GDM1 (cell line): ENCODE data around the gene TRDMT1.
A peak's percentile ranks its signal among the peaks of the same experiment; 100 is the strongest.

Experiments
- DNase-seq: peaks from one replicate; lab custom pipeline; 2025; lab: John Stamatoyannopoulos, UW

TRDMT1 gene

GRCh38 chr10:17175551-17175950, 25.9 kb downstream of the TRDMT1 start:
- peak; percentile 6 for DNase-seq

- DNase-seq = no peak
Measured at GRCh38 chr10:17174626-17175025, 26.8 kb downstream of the TRDMT1 start.

- no peak for DNase-seq
Measured at GRCh38 chr10:17171141-17171641, 30.3 kb downstream of the TRDMT1 start.

GRCh38 chr10:17169803-17170202, 31.7 kb downstream of the TRDMT1 start:
- DNase-seq = no peak

GRCh38 chr10:17166699-17167098, 34.8 kb downstream of the TRDMT1 start:
- DNase-seq = no peak

- no peak for DNase-seq
Measured at GRCh38 chr10:17162828-17163227, 38.6 kb downstream of the TRDMT1 start.

- DNase-seq = no peak
Measured at GRCh38 chr10:17161775-17162174, 39.7 kb downstream of the TRDMT1 start.

- no peak for DNase-seq
Measured at GRCh38 chr10:17157024-17157423, 44.4 kb downstream of the TRDMT1 start.

GRCh38 chr10:17155826-17156225, 45.6 kb downstream of the TRDMT1 start:
- no peak for DNase-seq

- DNase-seq = no peak
Measured at GRCh38 chr10:17154116-17154515, 47.4 kb downstream of the TRDMT1 start.

- DNase-seq = no peak
Measured at GRCh38 chr10:17153321-17153720, 48.2 kb downstream of the TRDMT1 start.

GRCh38 chr10:17151716-17152115, 49.8 kb downstream of the TRDMT1 start:
- no peak for DNase-seq

GRCh38 chr10:17147884-17148489, 53.5 kb downstream of the TRDMT1 start:
- DNase-seq = no peak

GRCh38 chr10:17146892-17147291, 54.6 kb downstream of the TRDMT1 start:
- DNase-seq = no peak

- DNase-seq = no peak
Measured at GRCh38 chr10:17145239-17145638, 56.2 kb downstream of the TRDMT1 start.

GRCh38 chr10:17144757-17145156, 56.7 kb downstream of the TRDMT1 start:
- DNase-seq = no peak

- no peak for DNase-seq
Measured at GRCh38 chr10:17144032-17144431, 57.4 kb downstream of the TRDMT1 start.

GRCh38 chr10:17143055-17143690, 58.3 kb downstream of the TRDMT1 start:
- no peak for DNase-seq

- no peak for DNase-seq
Measured at GRCh38 chr10:17141504-17142229, 59.8 kb downstream of the TRDMT1 start.

GRCh38 chr10:17140386-17140761, 61.1 kb downstream of the TRDMT1 start:
- DNase-seq = no peak

GRCh38 chr10:17138460-17139042, 62.9 kb downstream of the TRDMT1 start:
- no peak for DNase-seq

- DNase-seq = no peak
Measured at GRCh38 chr10:17134737-17135260, 66.7 kb downstream of the TRDMT1 start.

GRCh38 chr10:17134282-17134681, 67.2 kb downstream of the TRDMT1 start:
- DNase-seq = no peak
